SIG-M5 treated with dmso at 0.1 percent for 504 hours (cell line): Measurements from ENCODE around the gene LLGL2.

Source experiments
- DNase-seq: peaks from one replicate; lab custom pipeline; 2025; ENCODE audit not compliant: unreplicated experiment; lab: John Stamatoyannopoulos, UW

Gene LLGL2

DNA sequence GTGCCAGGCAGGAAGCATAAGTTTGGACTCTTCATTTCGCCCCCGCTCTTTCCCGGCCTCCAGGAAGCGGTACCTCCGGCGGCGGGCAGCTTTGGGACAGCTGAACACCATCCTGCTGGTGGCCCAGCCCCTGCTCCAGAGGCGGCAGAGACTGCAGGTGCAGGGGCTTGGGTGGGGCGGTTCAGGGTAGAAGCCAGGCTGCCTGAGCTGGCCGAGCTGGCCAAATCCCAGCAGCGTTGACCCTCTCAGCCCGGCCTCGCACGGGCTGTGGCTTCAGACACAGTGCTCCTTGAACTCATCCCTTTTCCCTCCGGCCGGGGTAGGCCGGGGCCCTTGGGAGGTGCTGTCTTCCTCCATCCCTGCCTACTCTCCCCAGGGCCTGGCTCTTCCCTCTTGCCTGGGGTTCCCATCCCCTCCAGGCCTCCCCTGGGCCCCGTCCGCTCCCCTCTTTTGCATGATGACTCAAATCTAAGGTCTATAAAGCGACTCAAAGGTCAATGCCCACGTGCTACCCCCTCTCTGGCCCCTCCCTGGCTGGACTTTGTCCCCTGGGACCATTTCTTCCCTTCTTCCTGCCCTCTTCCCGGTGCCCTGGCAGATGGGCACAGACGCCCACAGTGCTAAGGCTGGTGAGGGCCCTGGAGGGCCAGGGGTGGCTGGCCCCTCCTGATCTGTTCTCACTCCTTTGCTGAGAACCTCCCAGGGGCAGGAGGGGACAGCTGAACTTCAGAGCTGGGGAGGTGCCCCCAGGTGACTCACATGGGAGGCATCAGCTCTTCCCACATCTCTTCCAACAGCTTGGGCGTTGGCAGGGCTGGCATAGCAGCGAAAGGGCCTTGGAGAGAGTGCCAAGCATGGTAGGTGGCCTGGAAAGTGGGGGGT is 84.8 kb downstream of the LLGL2 start:
- DNase-seq = no peak

DNA sequence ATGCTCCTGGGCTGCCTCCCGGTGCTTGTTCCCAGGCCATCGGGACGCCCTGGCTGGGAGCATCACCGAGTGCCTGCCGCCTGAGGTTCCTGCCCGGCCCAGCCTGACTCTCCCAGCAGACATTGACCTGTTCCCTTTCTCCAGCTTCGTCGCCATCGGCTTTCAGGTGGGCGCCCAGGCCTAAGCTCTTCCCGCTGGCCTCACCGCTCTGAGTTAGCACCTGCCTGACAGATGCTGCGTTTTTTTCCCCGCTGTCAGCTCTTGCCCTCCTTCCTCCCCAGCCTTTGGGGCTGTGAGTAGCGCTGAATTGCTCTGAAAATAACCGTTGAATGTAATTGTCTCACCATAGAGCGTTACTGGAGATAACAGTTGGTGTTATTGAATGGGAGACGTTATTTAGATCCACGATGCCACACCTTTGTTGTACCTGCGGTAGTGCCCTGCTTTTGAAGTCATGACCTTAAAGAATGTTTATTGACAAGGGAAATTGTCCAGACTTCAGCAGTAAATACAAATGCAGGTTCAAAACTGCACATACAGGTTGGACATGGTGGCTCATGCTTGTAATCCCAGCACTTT is 86.4 kb downstream of the LLGL2 start:
- peak; percentile 12 for DNase-seq

DNA sequence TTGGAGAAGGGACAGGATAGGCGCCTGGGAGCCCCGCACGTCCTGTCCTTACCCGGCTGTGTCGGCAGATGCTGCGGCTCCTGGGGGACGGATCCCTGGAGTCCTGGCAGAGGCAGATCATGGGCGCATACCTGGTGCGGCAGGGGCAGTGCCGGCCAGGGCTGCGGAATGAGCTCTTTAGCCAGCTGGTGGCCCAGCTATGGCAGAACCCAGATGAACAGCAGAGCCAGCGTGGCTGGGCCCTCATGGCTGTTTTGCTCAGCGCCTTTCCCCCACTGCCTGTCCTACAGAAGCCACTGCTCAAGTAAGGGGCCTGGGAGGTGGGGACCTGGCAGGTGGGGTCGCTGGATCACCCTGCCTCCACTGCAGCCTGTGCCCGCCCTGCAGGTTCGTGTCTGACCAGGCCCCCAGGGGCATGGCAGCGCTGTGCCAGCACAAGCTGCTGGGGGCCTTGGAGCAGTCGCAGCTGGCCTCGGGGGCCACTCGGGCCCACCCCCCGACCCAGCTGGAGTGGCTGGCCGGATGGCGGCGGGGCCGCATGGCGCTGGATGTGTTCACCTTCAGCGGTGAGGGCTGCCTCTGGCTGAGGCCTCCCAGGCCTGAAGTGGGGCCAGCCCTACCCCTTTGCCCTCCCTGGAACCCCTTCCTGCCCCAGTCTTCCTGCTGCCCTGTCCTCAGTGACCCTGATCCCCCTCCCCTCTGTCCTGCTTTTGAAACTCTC is 87.6 kb downstream of the LLGL2 start:
- no peak for DNase-seq

DNA sequence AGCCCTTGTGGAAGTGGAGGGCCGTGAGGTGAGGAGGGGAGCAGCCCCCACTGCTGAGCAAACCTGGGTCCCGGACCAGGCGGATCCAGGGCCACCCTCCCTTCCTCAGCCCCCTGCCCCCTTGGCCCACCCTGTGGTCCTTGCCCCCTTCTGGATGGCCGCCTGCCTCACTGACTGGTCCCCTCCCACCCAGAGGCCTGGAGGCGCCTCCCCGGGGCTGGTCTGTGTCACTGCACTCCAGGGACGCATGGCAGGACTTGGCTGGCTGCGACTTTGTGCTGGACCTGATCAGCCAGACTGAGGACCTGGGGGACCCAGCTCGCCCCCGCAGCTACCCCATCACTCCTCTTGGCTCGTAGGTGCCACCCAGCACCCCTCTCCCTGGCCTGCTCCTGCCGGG is 88.5 kb downstream of the LLGL2 start:
- DNase-seq = no peak

DNA sequence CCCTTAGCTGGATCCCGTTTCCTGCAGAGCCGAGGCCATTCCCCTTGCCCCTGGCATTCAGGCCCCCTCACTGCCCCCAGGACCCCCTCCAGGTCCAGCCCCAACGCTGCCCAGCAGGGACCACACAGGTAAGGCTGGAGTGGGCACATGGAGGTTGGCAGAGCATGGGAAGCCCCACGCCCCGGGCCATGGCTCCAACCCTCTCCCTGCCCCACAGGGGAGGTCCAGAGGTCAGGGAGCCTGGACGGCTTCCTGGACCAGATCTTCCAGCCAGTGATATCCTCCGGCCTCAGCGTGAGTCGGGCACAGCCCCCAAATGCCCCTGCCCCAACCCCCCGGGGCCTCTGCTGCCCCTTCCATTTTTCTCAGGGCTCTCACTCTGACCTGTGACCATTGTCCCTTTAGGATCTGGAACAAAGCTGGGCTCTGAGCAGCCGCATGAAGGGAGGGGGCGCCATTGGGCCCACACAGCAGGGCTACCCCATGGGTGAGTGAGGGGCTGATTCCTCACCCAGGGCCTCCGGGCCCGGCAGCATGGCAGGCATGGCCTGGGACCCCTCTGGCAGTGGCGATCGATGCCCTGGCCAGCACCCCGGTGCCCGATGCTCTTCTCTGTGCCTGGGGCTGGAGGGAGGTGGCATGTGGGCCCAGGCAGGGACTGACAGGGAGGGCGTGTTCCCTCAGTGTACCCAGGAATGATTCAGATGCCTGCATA is 89.2 kb downstream of the LLGL2 start:
- no peak for DNase-seq

DNA sequence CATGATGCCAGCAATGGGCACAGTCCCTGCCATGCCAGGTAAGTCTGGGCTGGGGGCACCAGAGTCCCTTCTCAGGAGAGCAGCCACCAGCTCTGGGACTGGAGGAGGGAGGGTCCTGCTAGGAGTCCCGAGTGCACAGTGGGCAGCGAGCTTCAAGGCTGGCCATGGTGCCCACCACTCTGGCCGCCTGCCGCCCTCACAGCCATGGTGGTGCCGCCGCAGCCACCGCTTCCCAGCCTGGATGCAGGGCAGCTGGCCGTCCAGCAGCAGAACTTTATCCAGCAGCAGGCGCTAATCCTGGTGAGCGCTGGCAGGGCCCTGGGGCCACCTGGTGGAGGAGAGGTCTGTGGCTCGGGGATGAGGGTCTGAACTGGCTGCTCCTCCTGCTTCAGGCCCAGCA is 89.8 kb downstream of the LLGL2 start:
- no peak for DNase-seq

DNA sequence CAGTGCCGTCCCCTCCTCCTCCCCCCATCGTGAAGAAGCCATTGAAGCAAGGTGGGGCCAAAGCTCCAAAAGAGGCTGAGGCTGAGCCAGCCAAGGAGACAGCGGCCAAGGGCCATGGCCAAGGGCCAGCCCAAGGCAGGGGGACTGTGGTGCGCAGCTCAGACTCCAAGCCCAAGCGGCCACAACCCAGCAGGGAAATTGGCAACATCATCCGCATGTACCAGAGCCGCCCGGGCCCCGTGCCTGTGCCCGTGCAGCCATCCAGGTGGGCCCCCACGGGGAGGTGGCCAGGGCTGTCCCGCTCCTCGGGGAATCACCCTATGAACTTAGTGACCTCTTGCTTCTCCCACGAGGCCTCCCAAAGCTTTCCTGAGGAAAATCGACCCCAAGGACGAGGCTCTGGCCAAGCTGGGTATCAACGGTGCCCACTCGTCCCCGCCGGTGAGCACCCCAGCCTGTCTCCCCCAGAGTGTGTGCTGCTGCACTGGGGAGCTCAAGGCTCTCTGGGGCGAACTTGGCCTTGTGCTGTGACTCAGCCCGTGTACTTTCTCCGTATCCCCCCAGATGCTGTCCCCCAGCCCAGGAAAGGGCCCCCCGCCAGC is 91.1 kb downstream of the LLGL2 start:
- DNase-seq = no peak

DNA sequence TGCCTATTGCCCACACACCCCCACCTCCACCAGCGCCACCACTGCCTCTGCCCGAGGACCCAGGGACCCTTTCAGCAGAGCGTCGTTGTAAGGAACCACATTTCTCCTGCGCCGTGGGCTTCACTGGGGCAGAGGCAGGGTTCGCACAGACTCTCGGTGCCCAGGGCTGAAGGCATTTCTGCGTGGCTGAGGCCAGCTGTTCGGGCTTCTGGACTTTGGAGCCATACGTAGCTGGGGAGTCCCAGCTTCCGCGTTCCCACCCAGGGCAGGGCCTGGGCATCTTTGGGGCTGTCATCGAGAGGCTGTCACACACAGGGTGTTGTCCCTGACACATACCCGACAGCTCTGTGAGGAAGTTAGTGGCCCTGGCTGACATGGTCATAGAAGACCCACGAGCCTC is 91.7 kb downstream of the LLGL2 start:
- DNase-seq = no peak

DNA sequence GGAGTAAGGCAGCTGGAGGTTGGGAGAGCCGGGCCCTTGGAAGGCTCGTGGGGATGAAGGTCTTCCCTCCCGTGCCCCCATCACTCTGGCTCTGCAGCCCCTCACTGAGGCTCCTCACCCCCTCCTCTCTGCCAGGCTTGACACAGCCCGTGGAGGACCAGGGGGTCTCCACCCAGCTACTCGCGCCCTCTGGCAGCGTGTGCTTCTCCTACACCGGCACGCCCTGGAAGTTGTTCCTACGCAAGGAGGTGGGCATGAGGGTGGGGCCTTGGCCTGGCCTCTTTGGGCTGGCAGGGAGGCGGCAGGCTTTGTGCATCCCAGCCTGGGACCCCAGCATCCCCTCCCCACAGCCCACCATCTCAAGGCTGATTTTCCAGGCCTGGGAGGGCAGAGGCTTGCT is 92.2 kb downstream of the LLGL2 start:
- DNase-seq = no peak

DNA sequence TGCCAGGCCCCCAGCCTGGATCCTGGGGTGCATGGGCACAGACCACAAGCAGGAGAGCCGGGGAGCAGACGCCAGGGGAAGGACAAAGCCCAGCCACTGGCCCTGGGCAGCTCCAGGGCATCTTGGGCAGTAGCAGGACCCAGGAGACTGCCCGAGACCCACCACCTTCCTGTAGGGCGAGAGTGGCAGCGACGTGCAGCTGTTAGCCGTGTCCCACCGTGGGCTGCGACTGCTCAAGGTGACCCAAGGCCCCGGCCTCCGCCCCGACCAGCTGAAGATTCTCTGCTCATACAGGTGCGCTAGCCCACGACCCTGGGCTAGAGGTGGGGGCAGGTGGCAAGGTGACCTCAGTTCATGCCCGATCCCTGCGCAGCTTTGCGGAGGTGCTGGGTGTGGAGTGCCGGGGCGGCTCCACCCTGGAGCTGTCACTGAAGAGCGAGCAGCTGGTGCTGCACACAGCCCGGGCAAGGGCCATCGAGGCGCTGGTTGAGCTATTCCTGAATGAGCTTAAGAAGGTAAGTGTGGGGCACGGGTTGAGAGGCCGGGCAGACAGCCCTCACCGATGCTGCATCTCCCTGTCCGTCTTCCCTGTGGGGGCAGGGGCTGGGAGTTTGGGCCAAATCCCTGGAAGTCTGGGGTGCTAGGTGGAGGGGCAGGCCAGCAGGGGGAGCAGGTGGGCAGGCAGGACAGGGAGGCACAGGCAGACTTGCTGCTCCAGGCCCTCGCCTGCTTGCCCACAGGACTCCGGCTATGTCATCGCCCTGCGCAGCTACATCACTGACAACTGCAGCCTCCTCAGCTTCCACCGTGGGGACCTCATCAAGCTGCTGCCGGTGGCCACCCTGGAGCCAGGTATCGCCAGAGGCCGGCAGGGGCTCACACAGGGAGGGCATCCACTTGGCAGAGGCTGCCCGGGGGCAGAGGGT is 94.3 kb downstream of the LLGL2 start:
- peak; percentile 39 for DNase-seq

DNA sequence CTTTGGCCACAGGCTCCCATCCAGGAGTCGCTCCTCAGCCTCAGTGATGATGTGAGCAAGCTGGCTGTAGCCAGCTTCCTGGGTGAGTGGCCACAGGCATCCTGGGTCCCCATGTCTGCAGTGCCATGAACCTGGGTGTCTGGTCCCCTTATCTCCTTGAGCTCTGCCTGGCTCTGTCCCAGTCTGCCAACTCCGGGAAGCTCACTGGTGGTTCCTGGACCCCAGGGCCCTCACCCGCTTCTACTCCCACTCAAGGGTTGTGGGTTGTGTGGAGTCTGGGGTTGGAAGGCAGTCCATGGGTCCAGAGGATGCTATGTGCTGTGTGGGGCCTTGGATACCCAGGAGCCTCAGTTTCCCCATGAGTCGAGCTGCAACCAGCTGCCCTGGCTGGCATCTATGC is 96.0 kb downstream of the LLGL2 start:
- no peak for DNase-seq

DNA sequence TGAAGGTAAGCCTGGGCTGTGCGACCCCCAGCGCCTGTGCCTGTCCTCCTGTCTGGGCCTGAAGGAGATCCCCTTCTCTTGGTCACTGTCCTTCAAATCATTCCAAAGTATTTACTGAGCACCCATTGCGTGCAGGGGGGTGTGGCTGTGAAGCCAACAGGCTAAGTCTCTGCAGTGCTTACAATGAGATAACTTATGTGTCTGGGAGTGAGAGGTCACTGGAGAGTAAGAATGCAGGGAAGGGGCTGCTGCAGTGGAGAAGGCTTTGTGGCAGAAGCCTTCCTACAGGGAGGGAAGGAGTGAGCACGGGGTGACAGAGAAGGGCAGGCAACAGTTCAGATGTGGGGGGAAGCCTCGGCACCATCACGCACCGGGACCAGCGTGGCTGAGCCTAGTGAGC is 96.6 kb downstream of the LLGL2 start:
- DNase-seq = no peak

DNA sequence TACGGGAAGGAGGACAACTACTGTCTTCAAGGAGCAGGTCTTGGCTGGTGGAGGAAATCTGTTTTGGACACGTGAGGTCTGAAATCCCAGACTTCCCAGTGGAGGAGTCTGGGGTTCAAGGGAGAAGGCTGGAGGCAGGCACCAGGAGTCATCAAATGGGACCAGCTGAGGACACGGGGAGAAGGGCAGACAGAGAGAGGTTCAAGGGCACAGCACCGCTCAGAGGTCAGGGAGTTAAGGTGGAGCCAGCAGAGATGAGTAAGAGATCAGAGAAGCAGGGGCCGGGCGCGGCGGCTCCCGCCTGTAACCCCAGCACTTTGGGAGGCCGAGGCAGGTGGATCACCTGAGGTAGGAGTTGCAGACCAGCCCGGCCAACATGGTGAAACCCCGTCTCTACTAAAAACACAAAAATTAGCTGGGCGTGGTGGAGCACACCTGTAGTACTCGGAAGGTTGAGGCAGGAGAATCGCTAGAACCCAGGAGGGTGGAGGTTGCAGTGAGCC is 97.3 kb downstream of the LLGL2 start:
- DNase-seq = no peak

DNA sequence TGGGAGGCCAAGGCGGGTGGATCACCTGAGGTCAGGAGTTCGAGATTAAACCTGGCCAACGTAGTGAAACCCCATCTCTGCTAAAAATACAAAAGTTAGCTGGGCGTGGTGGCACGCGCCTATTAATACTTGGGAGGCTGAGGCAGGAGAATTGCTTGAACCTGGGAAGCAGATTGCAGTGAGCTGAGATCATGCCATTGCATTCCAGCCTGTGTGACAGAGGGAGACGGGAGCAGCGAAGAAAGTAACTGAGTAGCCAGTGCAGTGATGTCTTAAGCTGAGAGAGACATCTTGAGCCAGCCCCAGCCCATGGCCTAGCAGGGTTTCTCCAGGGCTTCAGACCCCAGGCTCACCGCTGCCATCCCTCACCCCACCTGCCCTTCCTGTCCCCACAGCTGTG is 97.9 kb downstream of the LLGL2 start:
- no peak for DNase-seq

DNA sequence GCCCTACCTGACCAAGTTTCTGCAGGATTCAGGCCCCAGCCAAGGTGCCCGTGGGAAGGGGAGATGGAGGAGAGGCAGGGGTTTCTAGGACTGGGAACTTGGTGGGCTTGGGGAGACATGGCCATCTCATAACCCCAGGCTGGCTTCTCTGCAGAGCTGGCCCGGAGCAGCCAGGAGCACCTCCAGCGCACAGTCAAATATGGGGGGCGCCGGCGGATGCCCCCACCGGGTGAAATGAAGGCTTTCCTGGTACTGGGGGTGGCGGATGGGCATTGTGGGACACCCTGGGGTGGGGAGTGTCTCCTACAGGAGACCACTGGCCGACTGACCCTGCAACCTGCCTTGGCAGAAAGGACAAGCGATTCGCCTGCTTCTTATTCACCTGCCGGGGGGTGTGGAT is 98.5 kb downstream of the LLGL2 start:
- no peak for DNase-seq
